ENCODE data around the gene MYL5.
"Not testable (repeated sequence)": the region's sequence is repeated elsewhere in the genome, so short reads cannot be mapped to it uniquely, and the experiment has no call there.

Gene MYL5

DNA sequence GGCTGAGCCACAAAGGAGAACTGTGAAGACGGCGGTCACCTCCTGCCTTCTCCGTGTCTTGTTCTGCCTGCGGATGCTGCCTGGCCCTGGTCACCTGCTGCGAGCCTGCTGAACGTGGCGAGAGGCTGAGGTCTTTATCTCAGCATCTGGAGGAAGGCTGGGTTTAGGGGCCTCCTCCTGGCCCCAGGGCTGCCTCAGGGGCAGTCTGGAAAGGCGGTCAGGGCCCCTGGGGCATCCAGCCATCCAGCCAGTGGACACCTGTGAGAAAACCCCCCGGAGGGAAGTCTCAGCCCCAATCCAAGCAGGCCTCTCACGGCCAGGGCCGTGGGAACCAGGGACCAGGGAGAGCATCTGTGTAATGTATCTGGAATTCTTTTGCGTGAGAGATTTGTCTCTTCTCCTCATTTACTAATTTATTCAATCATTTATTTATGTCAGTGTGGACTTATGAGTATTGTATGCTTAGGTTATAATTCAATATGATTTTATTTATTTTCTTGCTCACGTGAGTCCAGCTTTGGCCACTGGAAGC is 37.6 kb upstream of the MYL5 start:
- no peak for DNase-seq

DNA sequence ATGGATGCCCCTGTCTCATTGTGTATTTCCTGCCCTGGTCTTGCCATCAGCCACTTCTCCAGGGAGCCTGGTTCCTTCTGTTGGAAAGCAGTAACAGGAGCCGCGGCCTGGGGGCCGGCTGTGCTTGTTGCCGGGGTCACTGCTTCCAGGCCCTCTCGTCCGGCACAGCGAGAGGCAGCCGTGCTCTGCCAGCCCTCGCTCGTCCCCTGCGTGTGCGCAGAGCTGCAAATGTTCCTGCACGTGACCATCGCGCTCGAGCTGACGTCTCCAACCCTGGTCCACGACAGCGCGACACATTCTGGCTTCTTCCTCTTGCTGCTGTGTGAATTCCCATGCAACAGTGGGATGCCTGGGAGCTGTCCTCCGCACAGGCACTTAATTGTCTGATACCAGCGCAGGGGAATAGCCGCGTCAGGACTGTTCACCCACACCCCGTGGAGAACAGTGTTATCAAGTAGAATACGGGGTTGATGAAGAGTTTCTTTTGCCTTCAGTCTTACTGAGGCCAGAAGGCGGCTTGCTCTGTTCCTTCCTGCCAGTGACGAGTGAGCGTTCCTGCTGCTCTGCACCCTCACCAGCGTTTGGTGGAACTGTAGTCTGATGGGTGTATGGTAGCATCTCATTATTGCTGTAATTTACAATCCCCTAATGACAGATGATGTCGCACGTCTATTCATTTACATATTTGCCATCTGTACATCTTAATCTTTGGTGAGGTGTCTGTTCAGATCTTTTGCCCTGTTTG is 36.6 kb upstream of the MYL5 start:
- DNase-seq, result no peak

DNA sequence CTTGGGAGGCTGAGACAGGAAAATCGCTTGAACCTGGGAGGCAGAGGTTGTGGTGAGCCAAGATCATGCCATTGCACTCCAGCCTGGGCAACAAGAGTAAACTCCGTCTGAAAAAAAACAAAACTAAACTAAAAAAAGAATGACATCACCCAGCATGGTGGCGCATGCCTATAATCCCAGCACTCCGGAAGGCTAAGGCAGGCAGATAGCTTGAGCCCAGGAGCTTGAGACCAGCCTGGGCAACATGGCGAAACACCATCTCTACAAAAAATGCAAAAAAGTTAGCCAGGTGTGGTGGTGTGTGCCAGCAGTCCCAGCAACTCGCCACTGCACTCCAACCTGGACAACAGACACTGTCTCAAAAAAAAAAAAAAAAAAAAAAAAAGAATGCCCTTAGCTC is 32.0 kb upstream of the MYL5 start:
- DNase-seq, result not testable (repeated sequence)

DNA sequence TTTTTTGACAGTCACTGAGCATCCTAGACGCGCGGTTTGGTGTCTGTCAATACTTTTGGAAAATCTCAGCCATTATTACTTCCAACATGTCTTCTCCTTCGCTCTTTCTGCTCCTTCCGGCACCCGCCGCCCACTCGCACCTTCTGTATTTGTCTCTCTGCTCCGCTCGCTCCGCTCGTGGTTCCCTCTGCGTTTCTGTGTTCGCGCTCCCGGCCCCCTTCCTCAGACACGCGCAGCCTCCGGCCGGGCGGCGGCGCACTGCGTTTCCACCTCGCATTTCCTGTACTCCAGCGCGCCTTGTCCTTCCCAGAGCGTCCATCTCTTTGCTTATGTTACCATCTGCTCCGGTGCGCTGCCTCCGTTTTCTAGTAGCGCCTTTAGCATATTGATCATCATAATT is 27.9 kb upstream of the MYL5 start:
- DNase-seq, result no peak

DNA sequence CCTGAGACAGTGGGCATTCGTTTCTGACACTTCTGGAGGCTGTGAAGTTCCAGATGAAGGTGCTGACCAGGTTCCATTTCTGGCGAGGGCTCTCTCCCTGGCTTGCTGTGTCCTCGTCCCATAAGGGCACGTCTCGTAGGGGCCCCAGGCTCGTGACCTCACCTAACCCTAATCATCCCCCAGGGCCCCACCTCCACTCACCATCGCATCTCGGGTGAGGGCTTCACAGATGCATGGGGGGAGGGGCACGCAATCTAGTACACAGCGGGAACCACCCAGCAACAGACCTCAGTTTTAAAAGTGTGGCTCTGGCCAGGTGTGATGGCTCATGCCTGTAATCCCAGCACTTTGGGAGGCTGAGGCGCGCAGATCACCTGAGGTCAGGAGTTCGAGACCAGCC is 26.9 kb upstream of the MYL5 start:
- DNase-seq, result no peak

DNA sequence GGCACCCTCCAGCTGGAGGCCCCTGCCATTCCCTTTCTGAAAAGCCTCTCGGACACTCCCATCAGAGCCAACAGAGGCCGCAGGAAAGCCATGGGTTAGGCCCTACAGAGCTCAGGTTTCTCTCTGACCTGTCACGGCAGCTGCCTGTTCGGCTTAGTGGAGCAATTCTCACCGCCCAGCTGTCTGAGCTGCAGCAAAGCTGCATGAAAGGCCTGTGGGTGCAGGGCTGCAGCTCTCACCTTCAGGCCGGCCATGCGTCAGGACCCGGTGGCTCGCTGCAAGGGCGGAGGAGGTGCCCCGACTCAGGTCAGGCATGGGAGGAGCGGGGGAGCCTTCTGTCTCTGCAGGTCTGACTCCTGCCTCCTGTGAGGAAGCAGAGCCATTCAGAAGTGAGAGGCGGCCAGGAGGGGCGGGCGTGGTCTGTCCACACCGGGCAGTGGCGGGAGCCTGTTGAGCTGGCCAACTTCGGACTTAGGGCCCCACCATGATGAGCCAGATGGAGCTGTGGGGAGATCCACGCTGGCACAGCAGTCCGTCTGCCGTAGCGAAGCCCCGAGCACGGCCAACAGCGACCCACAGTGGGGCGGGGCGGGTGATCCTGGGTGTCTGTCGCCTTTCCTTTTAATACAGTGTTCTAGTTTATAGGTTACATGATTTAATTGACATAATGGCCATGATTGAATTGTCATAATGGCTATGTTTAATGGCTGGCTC is 25.6 kb upstream of the MYL5 start:
- DNase-seq, result no peak

DNA sequence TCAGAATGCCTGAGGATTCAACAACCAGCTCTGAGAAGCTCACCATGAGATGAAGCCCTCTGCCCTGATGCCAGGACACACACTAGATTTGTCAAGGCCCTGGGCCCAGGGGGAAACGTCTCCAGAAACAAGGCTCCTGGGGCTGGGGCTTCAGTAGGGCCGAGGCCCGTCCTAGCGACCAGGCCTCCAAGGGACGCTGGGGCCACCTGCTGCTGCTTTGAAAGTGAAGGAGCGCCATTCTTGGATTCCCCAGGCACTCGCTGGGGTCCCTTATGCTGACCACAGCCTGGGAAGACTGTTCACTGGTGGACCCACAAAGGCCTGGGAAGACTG is 25.1 kb upstream of the MYL5 start:
- no peak for DNase-seq

DNA sequence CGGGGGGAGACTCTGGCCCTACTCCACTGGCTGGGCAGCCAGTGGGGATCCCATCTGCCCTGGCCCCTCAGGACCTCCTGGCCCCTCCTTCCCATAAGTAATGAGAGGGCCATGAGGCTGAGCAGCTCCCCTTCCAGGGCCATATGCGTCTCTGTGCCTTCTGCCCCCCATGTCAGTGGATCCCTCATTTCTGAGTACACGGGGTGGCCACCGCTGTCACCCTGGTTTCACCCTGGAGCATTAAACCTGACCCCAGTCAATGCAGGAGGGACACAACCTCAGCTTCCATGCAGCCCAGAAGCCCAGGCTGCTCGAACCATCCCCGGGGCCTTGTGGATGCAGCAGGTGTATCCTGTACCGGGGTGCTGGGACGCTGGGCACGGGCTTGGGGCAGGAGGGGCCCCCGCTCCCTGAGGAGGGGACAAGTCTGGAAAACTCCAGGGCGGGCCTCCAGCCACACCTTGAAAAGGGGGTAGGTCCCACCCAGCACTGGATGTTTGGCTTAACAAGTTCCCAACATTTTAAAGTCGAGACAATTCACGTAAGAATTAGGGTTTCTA is 24.5 kb upstream of the MYL5 start:
- no peak for DNase-seq

DNA sequence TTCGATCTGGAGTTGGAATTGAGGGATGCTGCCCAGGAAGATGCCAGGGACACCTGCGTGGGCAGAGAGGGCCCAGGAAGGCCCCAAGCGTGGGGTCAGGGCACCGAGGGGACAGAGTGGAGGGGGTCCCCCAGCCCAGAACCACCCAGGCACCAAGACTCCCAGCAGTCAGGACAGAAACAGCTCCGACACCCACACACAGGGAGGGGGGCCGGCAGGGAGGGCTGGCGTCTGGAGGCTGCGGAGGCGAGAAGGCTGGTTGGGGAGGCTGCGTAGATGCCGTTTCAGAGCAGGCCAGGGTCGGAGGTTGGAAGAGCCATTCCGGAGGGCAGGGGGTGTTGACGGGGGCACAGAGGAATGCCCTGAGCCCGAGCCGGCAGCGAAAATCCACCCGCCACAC is 23.9 kb upstream of the MYL5 start:
- DNase-seq, result no peak

DNA sequence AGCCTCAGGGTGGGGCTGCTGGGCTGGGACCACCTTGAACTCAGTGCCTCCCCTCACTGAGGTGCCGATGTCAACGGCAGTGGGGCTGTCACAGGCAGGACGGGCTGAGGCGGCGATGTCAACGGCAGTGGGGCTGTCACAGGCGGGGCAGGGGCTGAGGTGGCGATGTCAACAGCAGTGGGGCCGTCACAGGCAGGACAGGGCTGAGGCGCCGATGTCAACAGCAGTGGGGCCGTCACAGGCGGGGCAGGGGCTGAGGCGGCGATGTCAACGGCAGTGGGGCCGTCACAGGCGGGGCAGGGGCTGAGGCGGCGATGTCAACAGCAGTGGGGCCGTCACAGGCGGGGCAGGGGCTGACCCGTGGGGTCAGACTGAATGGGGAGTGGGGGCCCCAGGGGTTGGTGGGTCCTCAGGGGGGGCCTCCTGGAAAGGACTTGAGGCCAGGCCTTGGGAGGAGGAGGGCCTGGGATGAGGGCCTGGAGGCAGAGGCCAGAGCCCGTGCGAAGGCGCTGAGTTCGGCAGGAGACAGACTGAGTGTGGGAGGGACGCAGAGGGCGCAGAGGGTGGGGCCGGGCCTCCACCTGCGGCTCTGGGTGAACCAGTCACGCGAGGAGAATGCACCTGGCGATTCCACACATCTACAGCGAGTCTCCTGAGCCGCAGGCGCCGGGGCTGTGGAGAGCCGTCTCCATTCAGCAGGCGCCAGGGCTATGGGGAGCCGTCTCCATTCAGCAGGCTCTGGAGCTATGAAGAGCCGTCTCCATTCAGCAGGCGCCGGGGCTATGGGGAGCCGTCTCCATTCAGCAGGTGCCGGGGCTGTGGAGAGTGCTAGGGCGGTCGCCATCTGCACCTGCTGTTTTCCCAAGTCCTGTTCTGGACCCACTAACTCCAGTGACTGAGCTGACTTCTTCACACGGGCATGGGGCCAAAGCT is 23.1 kb upstream of the MYL5 start:
- DNase-seq, result no peak

DNA sequence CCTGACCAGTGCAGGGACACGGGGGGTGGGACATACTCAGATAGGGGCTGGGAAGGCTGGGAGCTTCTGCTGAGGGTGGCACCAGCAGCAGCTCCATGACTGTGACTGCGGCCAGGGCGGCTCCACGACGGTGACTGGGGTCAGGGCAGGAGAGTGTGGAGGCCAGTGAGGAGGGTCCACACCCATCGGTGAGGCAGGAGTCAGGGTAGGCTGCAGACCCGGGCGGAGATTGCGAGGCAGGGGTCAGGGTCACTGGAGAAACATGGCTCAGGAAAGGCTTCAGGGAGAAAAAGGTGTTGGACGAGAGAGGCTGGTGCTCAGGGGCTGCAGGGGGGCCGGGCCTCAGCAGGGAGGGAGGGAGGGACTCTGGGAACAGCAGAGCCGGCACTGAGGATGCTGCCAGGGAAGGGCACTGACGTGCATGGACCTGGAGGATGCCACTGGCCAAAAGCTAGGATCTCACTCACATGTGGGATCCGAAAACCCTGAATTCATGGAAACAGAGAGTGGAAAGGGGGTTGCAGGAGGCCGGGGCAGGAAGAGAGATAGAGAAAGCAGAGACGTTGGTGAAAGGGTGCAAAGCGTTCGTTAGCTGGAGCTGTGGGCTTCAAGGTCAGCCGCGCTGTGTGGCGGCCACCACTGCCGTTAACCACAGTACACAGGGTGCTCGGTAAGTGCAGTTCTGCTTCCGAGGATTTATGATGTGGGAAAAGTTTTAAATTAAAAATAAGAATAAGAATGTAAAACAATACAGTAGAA is 22.3 kb upstream of the MYL5 start:
- DNase-seq, result no peak

DNA sequence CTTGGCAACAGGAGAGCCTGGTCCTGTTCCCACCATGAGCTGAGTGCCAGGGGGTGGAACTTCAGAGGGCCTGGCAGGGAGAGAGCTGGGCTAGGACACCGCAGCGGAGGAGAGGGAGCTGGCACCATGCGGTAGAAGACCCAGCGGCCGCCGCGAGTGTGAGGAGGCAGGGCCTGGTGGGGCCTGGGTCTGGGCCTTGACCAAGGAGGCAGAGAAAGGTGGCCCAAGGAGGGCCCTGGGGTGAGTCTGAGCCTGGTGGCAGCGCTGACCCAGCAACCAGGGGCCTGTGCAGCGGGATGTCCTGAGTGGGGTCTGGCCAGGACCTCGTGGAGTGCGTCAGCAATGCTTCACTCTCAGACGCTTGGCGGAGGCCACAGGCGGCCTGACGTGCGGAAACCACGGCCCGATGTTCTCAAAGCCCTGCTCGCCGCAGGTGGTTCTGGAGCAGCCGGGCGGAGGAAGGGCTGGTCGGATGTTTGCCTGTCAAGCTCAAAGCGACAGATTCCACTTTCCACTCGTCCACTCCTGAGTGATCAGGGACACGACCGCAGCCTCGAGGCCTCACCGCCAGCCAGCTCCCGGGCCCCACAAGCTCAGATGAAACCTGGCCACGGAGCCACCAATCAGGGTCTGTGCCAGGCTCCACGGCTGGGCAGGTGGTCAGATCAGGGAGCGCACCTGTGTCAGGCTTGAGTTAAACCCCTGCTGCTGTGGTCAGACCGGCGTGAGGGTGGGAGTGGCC is 21.1 kb upstream of the MYL5 start:
- DNase-seq, result no peak

DNA sequence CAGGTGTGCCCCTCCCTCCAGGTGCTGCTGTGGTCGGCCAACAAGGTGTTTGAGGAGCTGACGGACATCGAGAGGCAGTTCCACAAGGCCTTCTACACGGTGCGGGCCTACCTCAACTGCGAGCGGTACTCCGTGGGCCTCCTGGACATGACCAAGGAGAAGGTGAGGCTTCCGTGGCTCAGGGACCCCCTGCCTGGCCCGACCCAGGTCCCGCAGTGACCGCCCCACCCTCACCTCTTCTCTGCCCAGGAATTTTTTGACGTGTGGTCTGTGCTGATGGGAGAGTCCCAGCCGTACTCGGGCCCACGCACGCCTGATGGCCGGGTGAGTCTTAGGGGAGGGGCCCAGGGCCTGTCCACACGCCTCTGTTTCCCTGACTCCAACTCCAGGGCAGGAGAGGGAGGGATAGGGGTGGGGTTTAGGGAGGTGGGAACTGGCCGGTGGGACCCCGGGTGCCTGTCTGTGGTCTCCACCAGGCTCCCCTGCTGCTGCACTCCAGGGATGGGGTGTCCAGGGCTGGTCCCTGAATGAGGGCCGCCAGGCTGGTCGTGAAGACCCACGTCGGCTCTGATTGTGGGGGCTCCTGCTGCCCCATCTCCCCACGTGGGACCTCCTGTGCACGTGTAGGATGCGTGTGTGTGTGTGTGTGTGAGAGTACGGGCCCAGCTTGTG is 20.4 kb upstream of the MYL5 start:
- no peak for DNase-seq

DNA sequence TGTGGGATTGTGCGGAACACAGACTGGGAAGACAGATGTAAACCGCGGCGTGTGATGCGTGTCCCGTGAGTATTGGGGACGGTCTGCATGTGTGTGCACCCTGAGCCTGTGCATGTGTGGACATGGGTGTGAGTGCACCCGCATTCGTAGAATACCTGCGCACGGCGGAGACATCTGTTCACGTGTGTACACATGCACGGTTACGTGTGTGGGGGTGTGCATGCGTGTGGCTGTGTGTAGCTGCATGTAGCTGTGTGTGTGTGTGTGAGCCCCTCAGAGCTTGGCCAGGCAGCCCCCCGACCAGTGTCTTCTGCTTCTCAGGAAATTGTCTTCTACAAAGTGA is 19.9 kb upstream of the MYL5 start:
- no peak for DNase-seq

DNA sequence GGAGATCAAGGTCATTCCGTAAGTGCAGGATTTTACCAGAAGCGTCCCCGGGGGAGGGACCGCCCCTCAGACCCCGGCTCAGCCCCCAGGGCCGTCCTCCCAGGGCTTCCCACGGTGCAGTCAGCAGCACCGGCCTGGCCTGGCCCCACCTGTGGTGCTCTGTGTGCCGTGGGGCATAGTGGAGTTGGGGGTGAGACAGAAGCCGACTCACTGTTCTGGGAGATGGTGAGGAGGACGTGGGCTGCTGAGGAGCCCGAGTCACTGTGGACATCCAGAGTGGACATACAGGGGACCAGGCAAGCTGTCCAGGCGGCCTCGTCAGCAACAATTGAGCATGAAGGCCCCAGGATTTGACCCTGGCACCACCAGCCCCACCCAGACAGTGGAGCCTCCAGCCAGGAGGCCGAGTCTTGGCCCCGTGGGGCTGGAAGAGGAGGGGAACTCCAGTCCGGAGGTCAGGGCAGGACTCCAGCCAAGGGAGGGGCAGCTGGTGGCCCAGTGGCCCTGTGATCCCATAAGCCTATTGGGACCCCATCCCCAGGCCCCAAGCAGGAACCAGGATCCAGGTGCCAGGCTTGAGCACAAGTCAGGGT is 19.4 kb upstream of the MYL5 start:
- no peak for DNase-seq

DNA sequence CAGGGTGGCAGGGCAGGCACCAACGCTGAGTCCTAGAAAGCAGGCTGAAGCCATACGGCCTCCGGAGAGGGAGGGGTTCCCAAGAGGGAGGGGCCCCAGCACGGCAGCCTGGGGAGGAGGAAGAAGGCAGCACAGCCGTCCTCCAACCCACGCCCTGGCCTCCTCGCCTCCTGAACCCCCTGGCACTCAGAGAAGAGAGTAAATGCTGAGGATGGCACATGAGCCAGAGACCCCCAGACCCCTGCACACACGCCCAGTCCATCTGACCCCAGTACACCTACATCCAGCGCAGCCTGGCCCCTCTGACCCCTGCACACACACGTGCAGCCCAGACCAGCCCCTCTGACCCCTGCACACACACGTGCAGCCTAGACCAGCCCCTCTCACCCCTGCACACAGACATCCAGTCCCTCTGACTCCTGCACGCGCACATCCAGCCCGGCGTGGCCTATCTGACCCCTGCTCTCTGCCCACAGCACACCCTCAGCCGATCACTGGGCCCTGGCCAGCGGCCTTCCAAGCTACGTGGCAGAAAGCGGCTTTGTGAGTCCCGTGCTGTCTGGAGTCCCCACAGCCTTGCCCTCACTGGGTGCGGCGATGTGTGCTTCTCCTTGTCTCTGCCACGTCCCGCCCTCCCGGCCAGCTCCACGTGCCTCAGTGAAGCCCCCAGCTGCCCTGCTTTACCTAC is 18.7 kb upstream of the MYL5 start:
- DNase-seq, result no peak

DNA sequence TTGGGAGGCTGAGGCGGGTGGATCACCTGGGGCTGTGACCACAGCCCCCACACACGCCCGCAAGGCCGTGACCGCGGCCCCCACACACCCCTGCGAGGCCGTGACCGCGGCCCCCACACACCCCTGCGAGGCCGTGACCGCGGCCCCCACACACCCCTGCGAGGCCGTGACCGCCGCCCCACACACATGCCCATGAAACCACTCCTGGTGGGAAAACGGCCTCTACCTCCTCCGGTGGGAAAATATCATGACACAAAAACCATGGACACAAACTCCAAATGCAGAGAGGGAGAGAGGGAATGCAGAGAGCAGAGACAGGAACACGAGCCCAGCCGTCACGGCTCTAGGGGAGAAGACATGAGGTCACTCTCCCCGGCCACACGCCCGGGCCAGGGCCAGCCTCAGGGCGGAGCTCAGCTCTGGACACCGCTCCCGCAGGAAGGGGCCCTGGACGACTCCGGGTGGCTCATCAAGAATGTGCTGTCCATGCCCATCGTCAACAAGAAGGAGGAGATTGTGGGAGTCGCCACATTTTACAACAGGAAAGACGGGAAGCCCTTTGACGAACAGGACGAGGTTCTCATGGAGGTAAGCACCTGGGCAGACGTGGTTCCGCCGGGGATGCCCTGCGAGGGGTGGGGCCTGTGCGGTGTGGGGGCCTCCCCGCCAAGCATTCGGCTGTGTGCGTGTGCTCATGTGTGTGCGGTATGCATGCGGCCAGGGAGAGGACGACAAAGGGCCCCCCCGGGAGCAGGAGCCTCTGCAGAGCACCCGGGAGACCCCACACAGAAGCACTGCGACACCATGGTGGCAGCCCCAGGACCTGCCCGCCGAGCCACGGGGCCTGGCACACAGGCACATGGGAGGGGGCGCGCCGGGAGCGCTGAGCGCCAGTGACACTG is 17.7 kb upstream of the MYL5 start:
- DNase-seq, result no peak

DNA sequence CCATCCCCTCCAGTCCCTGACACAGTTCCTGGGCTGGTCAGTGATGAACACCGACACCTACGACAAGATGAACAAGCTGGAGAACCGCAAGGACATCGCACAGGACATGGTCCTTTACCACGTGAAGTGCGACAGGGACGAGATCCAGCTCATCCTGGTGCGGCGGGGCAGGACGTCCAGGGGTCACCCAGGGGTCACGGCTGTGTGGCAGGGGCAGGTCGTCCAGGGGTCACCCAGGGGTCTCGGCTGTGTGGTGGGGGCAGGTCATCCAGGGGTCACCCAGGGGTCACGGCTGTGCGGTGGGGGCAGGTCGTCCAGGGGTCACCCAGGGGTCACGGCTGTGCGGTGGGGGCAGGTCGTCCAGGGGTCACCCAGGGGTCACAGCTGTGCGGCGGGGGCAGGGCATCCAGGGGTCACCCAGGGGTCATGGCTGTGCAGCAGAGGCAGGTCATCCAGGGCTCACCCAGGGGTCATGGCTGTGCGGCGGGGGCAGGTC is 17.0 kb upstream of the MYL5 start:
- no peak for DNase-seq
